Smooth muscle cell of bladder (primary cell): ENCODE data around the gene DLX1. TPM values are rescaled to one million over a fixed set of nuclear protein-coding genes. Genes with fewer than 3 reads are reported as not detected.

Source experiments
- total RNA-seq: library from RNA; depleted of rRNA; stranded (reverse); fragments of >200 nt; gene quantifications from 2 replicates; pipeline ENCODE4 v1.2.3, GENCODE V29; 2014

Gene DLX1
- total RNA-seq = not detected in 2 replicates

DNA sequence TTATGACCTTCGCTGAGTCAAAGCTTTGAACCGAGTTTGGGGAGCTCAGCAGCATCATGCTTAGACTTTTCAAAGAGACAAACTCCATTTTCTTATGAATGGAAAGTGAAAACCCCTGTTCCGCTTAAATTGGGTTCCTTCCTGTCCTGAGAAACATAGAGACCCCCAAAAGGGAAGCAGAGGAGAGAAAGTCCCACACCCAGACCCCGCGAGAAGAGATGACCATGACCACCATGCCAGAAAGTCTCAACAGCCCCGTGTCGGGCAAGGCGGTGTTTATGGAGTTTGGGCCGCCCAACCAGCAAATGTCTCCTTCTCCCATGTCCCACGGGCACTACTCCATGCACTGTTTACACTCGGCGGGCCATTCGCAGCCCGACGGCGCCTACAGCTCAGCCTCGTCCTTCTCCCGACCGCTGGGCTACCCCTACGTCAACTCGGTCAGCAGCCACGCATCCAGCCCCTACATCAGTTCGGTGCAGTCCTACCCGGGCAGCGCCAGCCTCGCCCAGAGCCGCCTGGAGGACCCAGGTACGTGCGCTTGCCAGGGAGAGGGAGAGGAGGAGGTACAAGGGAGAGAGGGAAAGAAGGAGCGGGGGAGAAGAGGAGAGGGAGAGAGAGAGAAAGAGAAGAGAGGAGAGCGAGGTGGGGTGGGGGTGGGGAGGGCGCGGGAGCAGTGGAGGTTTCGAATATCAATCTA is at the start of gene DLX1:
Gene DLX1, plus strand, starts transcription at position 48 of the 700 bp plus-strand sequence. Its CDS starts 171 bp downstream, at position 219.

GRCh38 chr2:172102391-172103359 is 17.4 kb downstream of the DLX1 start, which contains the start of gene DLX2:
Gene DLX2, minus strand, starts transcription at chr2:172102900. Its CDS starts 362 bp downstream, at chr2:172102538.

Other genes starting within 250 kb of the DLX1 start
- 16.5 TPM in 2 replicates for gene SLC25A12, start 191.3 kb upstream of the DLX1 start, total RNA-seq
- gene HAT1, start 163.0 kb upstream of the DLX1 start, total RNA-seq = 18.6 and 22.1 TPM in 2 replicates
- 4.5 and 4.6 TPM in 2 replicates for gene METAP1D, start 85.6 kb upstream of the DLX1 start, total RNA-seq
- gene DLX2, start 17.4 kb downstream of the DLX1 start, total RNA-seq = not detected in 2 replicates